Measurements from ENCODE around the gene NOL12.
A peak's percentile ranks its signal among the peaks of the same experiment; 100 is the strongest.

Gene NOL12

GRCh38 chr22:37739035-37739434 lies 52.9 kb downstream of the NOL12 start:
- H3K36me3 ChIP-seq (ENCODE audit: control insufficient read depth in 1 of 2, insufficient read depth in 2 of 2, low read depth in 1 of 2, low read length in 2 of 2): no peaks in the 10 kb centered on the region
- H3K4me3 ChIP-seq (ENCODE audit: insufficient read depth in 1 of 2, low read depth in 1 of 2, low read length in 2 of 2): no peak overlapping the region
- no peak overlapping the region for H2BK5ac ChIP-seq (ENCODE audit: low read depth, low read length, poor library complexity, severe bottlenecking)

GRCh38 chr22:37739611-37740049 lies 53.5 kb downstream of the NOL12 start:
- Histone ChIP-seq H2BK5ac (ENCODE audit: low read depth, low read length, poor library complexity, severe bottlenecking) (no peak overlapping the region), H3K27ac (ENCODE audit: low read length, poor library complexity, severe bottlenecking) (no peak overlapping the region), H3K9me3 (ENCODE audit: control insufficient read depth, low read length) (no peaks in the 10 kb centered on the region), H4K91ac (ENCODE audit: low read length) (peak overlapping the region; percentile 57), H2BK120ac (ENCODE audit: low read depth, low read length) (no peak overlapping the region), H3K4ac (ENCODE audit: low read depth in 1 of 2, low read length in 2 of 2) (no peak overlapping the region), H2AK5ac (ENCODE audit: low read length, severe bottlenecking) (peak overlapping the region; percentile 41), H2AFZ (ENCODE audit: low read depth, low read length) (no peak overlapping the region), H3K79me1 (replicated peaks; ENCODE audit: low read length, poor library complexity, severe bottlenecking) (no peaks in the 10 kb centered on the region), H3K4me2 (ENCODE audit: low read length, poor library complexity, severe bottlenecking) (no peak overlapping the region), H4K8ac (ENCODE audit: low read length) (peak overlapping the region; percentile 27), H3K4me1 (ENCODE audit: control insufficient read depth, insufficient read depth, low read depth, low read length) (peaks cover 50% of the 10 kb centered on the region), H3K27me3 (ENCODE audit: control insufficient read depth in 1 of 2, insufficient read depth in 1 of 2, low read length in 2 of 2) (no peaks in the 10 kb centered on the region), H3K18ac (ENCODE audit: low read depth in 1 of 2, low read length in 2 of 2) (peak overlapping the region; percentile 57 to 67), H3K23ac (ENCODE audit: low read length in 2 of 2) (no peak overlapping the region), H2BK15ac (ENCODE audit: low read depth, poor library complexity, severe bottlenecking) (peak overlapping the region; percentile 57), H3K14ac (ENCODE audit: low read length in 2 of 2) (no peak overlapping the region), H3K36me3 (ENCODE audit: control insufficient read depth in 1 of 2, insufficient read depth in 2 of 2, low read depth in 1 of 2, low read length in 2 of 2) (peaks cover 0 to 5% of the 10 kb centered on the region in 2 experiments), H2BK12ac (ENCODE audit: low read length in 2 of 2) (peak overlapping the region; percentile 56 to 81), H3K4me3 (ENCODE audit: insufficient read depth in 1 of 2, low read depth in 1 of 2, low read length in 2 of 2) (no peak overlapping the region), H3K9ac (ENCODE audit: low read length) (peak overlapping the region; percentile 54)
- DNase-seq: no peak
- 91% methylated on average over 15 of the region's 17 CpGs for WGBS

More at GRCh38 chr22:37739035-37739434, 52.9 kb downstream of the NOL12 start:
- no peaks in the 10 kb centered on the region for H3K27me3 ChIP-seq (ENCODE audit: control insufficient read depth in 1 of 2, insufficient read depth in 1 of 2, low read length in 2 of 2)
- H3K4me1 ChIP-seq (ENCODE audit: control insufficient read depth, insufficient read depth, low read depth, low read length): peaks cover 44% of the 10 kb centered on the region
- H4K8ac ChIP-seq (ENCODE audit: low read length): peak overlapping the region; percentile 27
- peak overlapping the region; percentile 57 for H2BK15ac ChIP-seq (ENCODE audit: low read depth, poor library complexity, severe bottlenecking)
- no peak overlapping the region for H2AFZ ChIP-seq (ENCODE audit: low read depth, low read length)
- H3K9me3 ChIP-seq (ENCODE audit: control insufficient read depth, low read length): no peaks in the 10 kb centered on the region
- no peak overlapping the region for H3K4me2 ChIP-seq (ENCODE audit: low read length, poor library complexity, severe bottlenecking)
- no peak overlapping the region for H3K23ac ChIP-seq (ENCODE audit: low read length in 2 of 2)
- peak overlapping the region; percentile 56 to 81 for H2BK12ac ChIP-seq (ENCODE audit: low read length in 2 of 2)
- H3K9ac ChIP-seq (ENCODE audit: low read length): peak overlapping the region; percentile 54
- H3K79me1 ChIP-seq (replicated peaks; ENCODE audit: low read length, poor library complexity, severe bottlenecking): no peaks in the 10 kb centered on the region
- WGBS: 47% methylated on average over 9 of the region's 12 CpGs
- H3K14ac ChIP-seq (ENCODE audit: low read length in 2 of 2): no peak overlapping the region
- H2BK120ac ChIP-seq (ENCODE audit: low read depth, low read length): no peak overlapping the region
- peak overlapping the region; percentile 41 for H2AK5ac ChIP-seq (ENCODE audit: low read length, severe bottlenecking)
- DNase-seq: peak; percentile 60
- no peak overlapping the region for H3K27ac ChIP-seq (ENCODE audit: low read length, poor library complexity, severe bottlenecking)
- peak overlapping the region; percentile 57 to 67 for H3K18ac ChIP-seq (ENCODE audit: low read depth in 1 of 2, low read length in 2 of 2)
- no peak overlapping the region for H3K4ac ChIP-seq (ENCODE audit: low read depth in 1 of 2, low read length in 2 of 2)
- H4K91ac ChIP-seq (ENCODE audit: low read length): peak overlapping the region; percentile 57

- Histone ChIP-seq H2BK5ac (ENCODE audit: low read depth, low read length, poor library complexity, severe bottlenecking) (no peak overlapping the region), H2BK15ac (ENCODE audit: low read depth, poor library complexity, severe bottlenecking) (peak overlapping the region; percentile 38), H2AFZ (ENCODE audit: low read depth, low read length) (no peak overlapping the region), H4K91ac (ENCODE audit: low read length) (peak overlapping the region; percentile 64), H3K23ac (ENCODE audit: low read length in 2 of 2) (no peak overlapping the region), H3K4me1 (ENCODE audit: control insufficient read depth, insufficient read depth, low read depth, low read length) (peaks cover 48% of the 10 kb centered on the region), H3K27me3 (ENCODE audit: control insufficient read depth in 1 of 2, insufficient read depth in 1 of 2, low read length in 2 of 2) (no peaks in the 10 kb centered on the region), H3K9me3 (ENCODE audit: control insufficient read depth, low read length) (no peaks in the 10 kb centered on the region), H3K4ac (ENCODE audit: low read depth in 1 of 2, low read length in 2 of 2) (peak overlapping the region; percentile 28 to 59), H3K18ac (ENCODE audit: low read depth in 1 of 2, low read length in 2 of 2) (peak overlapping the region; percentile 53 to 67), H3K9ac (ENCODE audit: low read length) (peak overlapping the region; percentile 47), H3K14ac (ENCODE audit: low read length in 2 of 2) (no peak overlapping the region), H4K8ac (ENCODE audit: low read length) (peak overlapping the region; percentile 49), H3K36me3 (ENCODE audit: control insufficient read depth in 1 of 2, insufficient read depth in 2 of 2, low read depth in 1 of 2, low read length in 2 of 2) (peaks cover 0 to 5% of the 10 kb centered on the region in 2 experiments), H3K79me1 (replicated peaks; ENCODE audit: low read length, poor library complexity, severe bottlenecking) (peaks cover 6% of the 10 kb centered on the region), H2AK5ac (ENCODE audit: low read length, severe bottlenecking) (peak overlapping the region; percentile 27), H3K4me2 (ENCODE audit: low read length, poor library complexity, severe bottlenecking) (no peak overlapping the region), H3K27ac (ENCODE audit: low read length, poor library complexity, severe bottlenecking) (peak overlapping the region; percentile 38), H2BK120ac (ENCODE audit: low read depth, low read length) (peak overlapping the region; percentile 22), H2BK12ac (ENCODE audit: low read length in 2 of 2) (peak overlapping the region; percentile 60 to 98), H3K4me3 (ENCODE audit: insufficient read depth in 1 of 2, low read depth in 1 of 2, low read length in 2 of 2) (no peak overlapping the region)
- no peak for DNase-seq
- 53% methylated on average over 21 of the region's 22 CpGs for WGBS
Observed at GRCh38 chr22:37740455-37741311, 54.5 kb downstream of the NOL12 start.

- Histone ChIP-seq H4K8ac (ENCODE audit: low read length) (peak overlapping the region; percentile 4), H3K27me3 (ENCODE audit: control insufficient read depth in 1 of 2, insufficient read depth in 1 of 2, low read length in 2 of 2) (no peaks in the 10 kb centered on the region), H3K4me2 (ENCODE audit: low read length, poor library complexity, severe bottlenecking) (peak overlapping the region; percentile 38), H2AFZ (ENCODE audit: low read depth, low read length) (no peak overlapping the region), H2BK120ac (ENCODE audit: low read depth, low read length) (no peak overlapping the region), H3K36me3 (ENCODE audit: control insufficient read depth in 1 of 2, insufficient read depth in 2 of 2, low read depth in 1 of 2, low read length in 2 of 2) (peaks cover 0 to 5% of the 10 kb centered on the region in 2 experiments), H2BK15ac (ENCODE audit: low read depth, poor library complexity, severe bottlenecking) (no peak overlapping the region), H3K79me1 (replicated peaks; ENCODE audit: low read length, poor library complexity, severe bottlenecking) (peaks cover 6% of the 10 kb centered on the region), H4K91ac (ENCODE audit: low read length) (peak overlapping the region; percentile 19), H3K18ac (ENCODE audit: low read depth in 1 of 2, low read length in 2 of 2) (peak overlapping the region; percentile 76 to 79), H3K14ac (ENCODE audit: low read length in 2 of 2) (peak overlapping the region in 1 of 2 experiments; percentile 62), H3K23ac (ENCODE audit: low read length in 2 of 2) (no peak overlapping the region), H2BK12ac (ENCODE audit: low read length in 2 of 2) (peak overlapping the region; percentile 59 to 98), H3K27ac (ENCODE audit: low read length, poor library complexity, severe bottlenecking) (peak overlapping the region; percentile 45), H3K4ac (ENCODE audit: low read depth in 1 of 2, low read length in 2 of 2) (peak overlapping the region; percentile 10 to 84), H3K9me3 (ENCODE audit: control insufficient read depth, low read length) (no peaks in the 10 kb centered on the region), H3K4me1 (ENCODE audit: control insufficient read depth, insufficient read depth, low read depth, low read length) (peaks cover 48% of the 10 kb centered on the region), H2AK5ac (ENCODE audit: low read length, severe bottlenecking) (peak overlapping the region; percentile 84), H2BK5ac (ENCODE audit: low read depth, low read length, poor library complexity, severe bottlenecking) (no peak overlapping the region), H3K9ac (ENCODE audit: low read length) (peak overlapping the region; percentile 64), H3K4me3 (ENCODE audit: insufficient read depth in 1 of 2, low read depth in 1 of 2, low read length in 2 of 2) (no peak overlapping the region)
- WGBS: 14% methylated on average over 9 of the region's 9 CpGs
- peak; percentile 99 for DNase-seq
Observed at GRCh38 chr22:37741312-37741795, 55.2 kb downstream of the NOL12 start.
